HEK293T (cell line): ENCODE results near the gene IL1RAP.

Source experiments
- BHLHE40 ChIP-seq: fragments of 450-650 bp; IDR thresholded peaks from 2 replicates; pipeline ENCODE4 v1.6.1; 2016; ENCODE audit warnings: mild to moderate bottlenecking, moderate library complexity, borderline replicate concordance
- CTBP1 ChIP-seq: fragments of 450-650 bp; IDR thresholded peaks from 2 replicates; pipeline ENCODE4 v1.6.1; 2016; ENCODE audit warnings: borderline replicate concordance
- ELF4 ChIP-seq: fragments of 450-650 bp; IDR thresholded peaks from 2 replicates; pipeline ENCODE4 v1.6.1; 2017; ENCODE audit warnings: antibody characterized with exemption
- FOXA1 ChIP-seq: fragments of 450-650 bp; IDR thresholded peaks from 2 replicates; pipeline ENCODE4 v1.6.1; 2016; ENCODE audit warnings: mild to moderate bottlenecking
- FOXK2 ChIP-seq: fragments of 450-650 bp; IDR thresholded peaks from 2 replicates; pipeline ENCODE4 v1.6.1; 2016; ENCODE audit warnings: mild to moderate bottlenecking
- FOXM1 ChIP-seq: fragments of 450-650 bp; IDR thresholded peaks from 2 replicates; pipeline ENCODE4 v1.6.1; 2017; ENCODE audit warnings: mild to moderate bottlenecking, borderline replicate concordance
- NFRKB ChIP-seq: fragments of 450-650 bp; IDR thresholded peaks from 2 replicates; pipeline ENCODE4 v1.6.1; 2016; ENCODE audit warnings: mild to moderate bottlenecking, moderate library complexity
- PKNOX1 ChIP-seq: fragments of 450-650 bp; IDR thresholded peaks from 2 replicates; pipeline ENCODE4 v1.6.1; 2016
- SP1 ChIP-seq: fragments of 450-650 bp; IDR thresholded peaks from 2 replicates; pipeline ENCODE4 v1.6.1; 2017
- SUZ12 ChIP-seq: fragments of 450-650 bp; IDR thresholded peaks from 2 replicates; pipeline ENCODE4 v1.6.1; 2016; ENCODE audit warnings: mild to moderate bottlenecking
- TARDBP ChIP-seq: fragments of 450-650 bp; IDR thresholded peaks from 2 replicates; pipeline ENCODE4 v1.6.1; 2016
- ZNF384 ChIP-seq: fragments of 450-650 bp; IDR thresholded peaks from 2 replicates; pipeline ENCODE4 v1.6.1; 2016

- TF ChIP-seq ELF4 = no peak
- TF ChIP-seq CTBP1 = no peak
- TF ChIP-seq FOXM1 = no peak
- TF ChIP-seq FOXK2 = no peak
- no peak for TF ChIP-seq TARDBP
- TF ChIP-seq ZNF384 = no peak
- no peak for TF ChIP-seq SP1
- TF ChIP-seq SUZ12 = no peak
- TF ChIP-seq NFRKB = no peak
- no peak for TF ChIP-seq PKNOX1
- TF ChIP-seq BHLHE40 = no peak
- no peak for TF ChIP-seq FOXA1
Observed at GRCh38 chr3:190677001-190677400, 163.1 kb downstream of the IL1RAP start.
